ENCODE measurements around the gene ZMYND8.

Gene ZMYND8

DNA sequence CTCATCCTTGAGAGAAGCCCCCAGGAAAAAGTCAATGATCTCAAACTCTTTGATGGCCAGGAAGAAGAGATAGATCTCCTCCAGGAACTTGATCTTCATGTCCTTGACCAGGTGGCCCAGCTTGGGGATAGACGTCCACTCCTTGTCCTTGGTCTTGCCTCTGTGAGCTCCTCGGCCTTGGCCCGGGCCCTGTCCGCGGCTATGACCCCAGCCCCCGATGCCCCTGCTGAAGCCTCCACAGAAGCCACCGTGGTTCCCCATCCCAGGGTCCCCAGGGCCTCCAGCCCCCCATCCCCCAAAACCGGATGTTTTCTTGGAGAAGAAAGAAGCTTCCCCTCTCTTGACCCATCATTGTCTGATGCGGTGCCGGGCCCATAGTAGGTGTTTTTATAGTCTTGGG lies 195.1 kb downstream of the ZMYND8 start:
- no peak overlapping the region for H3K27ac ChIP-seq
- TF ChIP-seq, protein P1, sequence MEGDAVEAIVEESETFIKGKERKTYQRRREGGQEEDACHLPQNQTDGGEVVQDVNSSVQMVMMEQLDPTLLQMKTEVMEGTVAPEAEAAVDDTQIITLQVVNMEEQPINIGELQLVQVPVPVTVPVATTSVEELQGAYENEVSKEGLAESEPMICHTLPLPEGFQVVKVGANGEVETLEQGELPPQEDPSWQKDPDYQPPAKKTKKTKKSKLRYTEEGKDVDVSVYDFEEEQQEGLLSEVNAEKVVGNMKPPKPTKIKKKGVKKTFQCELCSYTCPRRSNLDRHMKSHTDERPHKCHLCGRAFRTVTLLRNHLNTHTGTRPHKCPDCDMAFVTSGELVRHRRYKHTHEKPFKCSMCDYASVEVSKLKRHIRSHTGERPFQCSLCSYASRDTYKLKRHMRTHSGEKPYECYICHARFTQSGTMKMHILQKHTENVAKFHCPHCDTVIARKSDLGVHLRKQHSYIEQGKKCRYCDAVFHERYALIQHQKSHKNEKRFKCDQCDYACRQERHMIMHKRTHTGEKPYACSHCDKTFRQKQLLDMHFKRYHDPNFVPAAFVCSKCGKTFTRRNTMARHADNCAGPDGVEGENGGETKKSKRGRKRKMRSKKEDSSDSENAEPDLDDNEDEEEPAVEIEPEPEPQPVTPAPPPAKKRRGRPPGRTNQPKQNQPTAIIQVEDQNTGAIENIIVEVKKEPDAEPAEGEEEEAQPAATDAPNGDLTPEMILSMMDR (conservative IDR thresholded peaks at IDR 0.05), result no peak
- no peak for TF ChIP-seq ZFX (IDR thresholded peaks at IDR 0.05)

DNA sequence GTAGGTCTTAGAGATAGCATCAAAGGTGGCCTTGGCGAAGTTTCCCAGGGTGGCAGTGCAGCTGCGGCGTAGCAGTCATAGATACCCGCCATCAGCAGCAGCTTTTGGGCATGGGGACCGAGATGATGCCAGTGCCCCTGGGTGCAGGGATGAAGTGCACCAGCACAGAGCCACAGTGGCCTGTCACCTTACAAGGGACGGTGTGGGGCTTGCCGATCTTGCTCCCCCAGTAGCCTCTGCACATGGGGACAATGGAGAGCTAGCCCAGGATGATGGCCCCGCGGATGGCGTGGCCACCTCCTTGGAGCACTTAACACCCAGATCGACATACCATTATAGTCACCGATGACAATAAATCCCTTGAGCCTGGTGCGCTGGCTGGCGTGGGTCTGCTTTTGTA lies 195.5 kb downstream of the ZMYND8 start:
- no peak overlapping the region for H3K27ac ChIP-seq
- no peak for TF ChIP-seq ZFX (IDR thresholded peaks at IDR 0.05)
- TF ChIP-seq, protein P1 (conservative IDR thresholded peaks at IDR 0.05), result no peak

DNA sequence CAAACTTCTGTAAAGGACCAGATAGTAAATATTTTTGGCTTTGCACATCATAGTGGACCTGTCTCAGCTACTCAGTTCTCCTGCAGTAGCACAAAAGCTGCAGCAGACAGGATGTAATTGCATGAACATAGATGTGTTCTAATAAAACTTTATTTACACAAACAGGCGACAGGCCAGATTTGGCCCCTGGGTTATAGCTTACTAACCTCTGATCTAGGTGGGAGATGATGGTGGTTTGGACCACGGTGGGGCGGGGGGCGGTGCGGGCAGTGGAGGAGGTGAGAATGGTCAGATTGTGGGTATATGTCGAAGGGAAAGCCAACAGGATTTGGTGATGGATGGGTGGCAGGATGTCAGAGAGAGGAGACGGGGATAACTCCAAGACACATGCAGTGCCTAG lies 196.3 kb downstream of the ZMYND8 start:
- TF ChIP-seq ZFX (IDR thresholded peaks at IDR 0.05), result no peak
- TF ChIP-seq, protein P1 (conservative IDR thresholded peaks at IDR 0.05), result no peak
- H3K27ac ChIP-seq, result no peak overlapping the region
